Measurements from ENCODE around the gene MRPL9.

MRPL9 gene

GRCh38 chr1:151711951-151712350, 51.3 kb downstream of the MRPL9 start:
- H3K4me3 ChIP-seq (ENCODE audit: low read depth, low read length), result no peak overlapping the region
- no peak for DNase-seq (ENCODE audit: low read depth)
- TF ChIP-seq MAX (IDR thresholded peaks at IDR 0.05; ENCODE audit: low read depth, low read length), result no peak
- TF ChIP-seq POLR2A (IDR thresholded peaks at IDR 0.05; ENCODE audit: extremely low read depth, insufficient read length), result no peak
- no peak for TF ChIP-seq MYC (IDR thresholded peaks at IDR 0.05; ENCODE audit: low read depth, low read length)
- TF ChIP-seq CTCF (IDR thresholded peaks at IDR 0.05; ENCODE audit: low read depth, low read length), result no peak

GRCh38 chr1:151711044-151711800, 52.1 kb downstream of the MRPL9 start:
- TF ChIP-seq MYC (IDR thresholded peaks at IDR 0.05; ENCODE audit: low read depth, low read length) (no peak), CTCF (IDR thresholded peaks at IDR 0.05; ENCODE audit: low read depth, low read length) (no peak), MAX (IDR thresholded peaks at IDR 0.05; ENCODE audit: low read depth, low read length) (no peak), POLR2A (IDR thresholded peaks at IDR 0.05; ENCODE audit: extremely low read depth, insufficient read length) (no peak)
- no peak for DNase-seq (ENCODE audit: low read depth)
- H3K4me3 ChIP-seq (ENCODE audit: low read depth, low read length), result no peak overlapping the region

GRCh38 chr1:151710187-151710840, 53.0 kb downstream of the MRPL9 start:
- no peak overlapping the region for H3K4me3 ChIP-seq (ENCODE audit: low read depth, low read length)
- peak; percentile 39 for DNase-seq (ENCODE audit: low read depth)
- no peak for TF ChIP-seq MYC (IDR thresholded peaks at IDR 0.05; ENCODE audit: low read depth, low read length)
- no peak for TF ChIP-seq MAX (IDR thresholded peaks at IDR 0.05; ENCODE audit: low read depth, low read length)
- TF ChIP-seq CTCF (IDR thresholded peaks at IDR 0.05; ENCODE audit: low read depth, low read length), result no peak
- TF ChIP-seq POLR2A (IDR thresholded peaks at IDR 0.05; ENCODE audit: extremely low read depth, insufficient read length), result no peak
